ENCODE measurements around the gene ATCAY.
"Not testable (repeated sequence)": the region's sequence is repeated elsewhere in the genome, so short reads cannot be mapped to it uniquely, and the experiment has no call there.

The ATCAY gene

GRCh38 chr19:3949997-3950859 lies 69.7 kb downstream of the ATCAY start:
- no peak for FAIRE-seq

GRCh38 chr19:3950871-3951861 lies 70.7 kb downstream of the ATCAY start:
- no peak for FAIRE-seq

- FAIRE-seq, result not testable (repeated sequence)
Observed at GRCh38 chr19:3952755-3953276, 72.3 kb downstream of the ATCAY start.

GRCh38 chr19:3954107-3954506 lies 73.6 kb downstream of the ATCAY start:
- FAIRE-seq, result no peak

- not testable (repeated sequence) for FAIRE-seq
Observed at GRCh38 chr19:3955276-3955675, 74.8 kb downstream of the ATCAY start.

GRCh38 chr19:3955688-3956087 lies 75.2 kb downstream of the ATCAY start:
- FAIRE-seq, result no peak

GRCh38 chr19:3958836-3959765 lies 78.6 kb downstream of the ATCAY start:
- FAIRE-seq, result no peak

- no peak for FAIRE-seq
Observed at GRCh38 chr19:3959766-3960131, 79.3 kb downstream of the ATCAY start.

- FAIRE-seq, result no peak
Observed at GRCh38 chr19:3961007-3961406, 80.5 kb downstream of the ATCAY start.

GRCh38 chr19:3963458-3964255 lies 83.2 kb downstream of the ATCAY start:
- no peak for FAIRE-seq

GRCh38 chr19:3964256-3965194 lies 84.0 kb downstream of the ATCAY start:
- no peak for FAIRE-seq

GRCh38 chr19:3966051-3967017 lies 85.8 kb downstream of the ATCAY start:
- FAIRE-seq, result no peak

- not testable (repeated sequence) for FAIRE-seq
Observed at GRCh38 chr19:3967983-3968382, 87.5 kb downstream of the ATCAY start.

GRCh38 chr19:3968556-3969434 lies 88.3 kb downstream of the ATCAY start:
- FAIRE-seq, result peak; percentile 92

- no peak for FAIRE-seq
Observed at GRCh38 chr19:3969435-3970312, 89.2 kb downstream of the ATCAY start.

GRCh38 chr19:3970313-3970807 lies 89.9 kb downstream of the ATCAY start:
- no peak for FAIRE-seq

Measured in endometrium (tissue), 2 donors.